GM12872 (cell line): ENCODE data around the gene TRIM44.

Experiments
- CTCF ChIP-seq: IDR thresholded peaks from 3 replicates; pipeline ENCODE4 v1.5.1; 2011; ENCODE audit warnings: low read depth, mild to moderate bottlenecking, low read length, moderate library complexity; ENCODE audit not compliant: insufficient read depth

TRIM44 gene

GRCh38 chr11:35766651-35767050, 104.1 kb downstream of the TRIM44 start:
- no peak for TF ChIP-seq CTCF

DNA sequence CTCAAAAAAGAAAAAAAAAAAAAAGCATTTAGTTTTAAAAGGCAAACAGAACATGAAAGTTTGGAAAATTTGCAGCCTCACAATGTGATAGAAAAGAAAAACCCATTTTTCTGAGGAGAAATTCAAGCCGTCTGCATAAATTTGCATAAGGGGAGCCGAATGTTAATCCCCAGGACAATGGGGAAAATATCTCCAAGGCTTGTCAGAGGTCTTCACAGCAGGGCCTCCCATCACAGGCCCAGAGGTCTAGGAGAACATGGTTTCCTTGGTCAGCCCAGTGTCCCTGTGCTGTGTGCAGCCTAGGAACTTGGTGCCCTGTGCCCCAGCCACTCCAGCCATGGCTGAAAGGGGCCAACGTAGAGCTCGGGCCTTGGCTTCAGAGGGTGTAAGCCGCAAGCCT, 109.1 kb downstream of the TRIM44 start:
- TF ChIP-seq CTCF, result no peak

DNA sequence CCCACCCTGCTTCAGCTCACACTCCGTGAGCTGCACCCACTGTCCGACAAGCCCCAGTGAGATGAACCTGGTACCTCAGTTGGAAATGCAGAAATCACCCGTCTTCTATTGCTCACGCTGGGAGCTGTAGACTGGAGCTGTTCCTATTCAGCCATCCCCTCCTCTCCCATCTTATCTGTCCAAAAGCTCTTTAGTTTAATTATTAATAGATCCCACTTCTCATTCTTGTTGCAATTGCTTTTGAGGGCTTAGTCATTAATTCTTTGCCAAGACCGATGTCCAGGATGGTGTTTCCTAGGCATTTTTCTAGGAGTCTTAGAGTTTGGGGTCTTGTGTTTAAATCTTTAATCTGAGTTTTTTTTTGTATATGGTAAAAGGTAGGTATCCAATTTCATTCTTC, 116.8 kb downstream of the TRIM44 start:
- no peak for TF ChIP-seq CTCF

DNA sequence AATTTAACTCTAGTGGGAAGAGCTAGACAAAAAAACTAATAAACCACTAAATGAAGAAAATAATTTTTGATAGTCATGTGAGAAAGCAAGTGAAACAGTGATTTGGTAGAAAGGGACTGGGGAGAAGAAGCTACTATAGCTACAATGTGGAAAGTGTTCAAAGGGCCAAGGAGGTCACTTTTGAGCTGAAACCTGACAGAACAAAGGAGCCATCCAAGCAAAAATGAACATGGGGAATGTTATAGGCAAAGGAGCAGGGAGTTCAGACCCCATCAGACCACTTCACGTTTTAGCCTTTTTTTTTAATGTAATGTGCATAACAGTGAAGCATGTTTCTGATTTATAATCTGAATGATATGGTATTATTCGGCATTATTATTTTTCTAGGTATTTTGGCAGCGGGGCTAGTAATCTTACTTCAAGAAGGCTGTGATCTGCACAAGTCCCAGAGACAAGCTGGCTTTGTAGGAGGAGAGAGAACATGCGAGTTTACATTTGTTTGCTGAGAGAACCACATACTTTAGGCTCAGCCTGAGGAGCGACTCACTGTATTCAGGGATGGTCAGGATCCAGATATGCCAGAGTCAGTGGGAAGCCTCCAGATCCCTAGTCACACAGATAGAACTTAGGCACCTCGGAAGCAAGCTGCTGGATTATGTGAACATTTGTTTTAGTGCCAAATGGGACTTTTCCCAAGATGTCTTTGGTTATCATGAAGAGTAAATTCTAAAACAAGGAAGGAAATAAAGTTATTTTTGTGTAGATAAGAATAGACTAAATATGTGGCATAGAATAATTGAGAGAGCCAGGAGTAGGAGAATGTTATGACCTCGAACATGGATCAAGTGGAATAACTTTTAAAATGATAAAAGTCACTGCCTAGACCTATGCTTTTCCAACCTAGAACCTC, 118.6 kb downstream of the TRIM44 start:
- TF ChIP-seq CTCF, result no peak

GRCh38 chr11:35781861-35782470, 119.4 kb downstream of the TRIM44 start:
- no peak for TF ChIP-seq CTCF

DNA sequence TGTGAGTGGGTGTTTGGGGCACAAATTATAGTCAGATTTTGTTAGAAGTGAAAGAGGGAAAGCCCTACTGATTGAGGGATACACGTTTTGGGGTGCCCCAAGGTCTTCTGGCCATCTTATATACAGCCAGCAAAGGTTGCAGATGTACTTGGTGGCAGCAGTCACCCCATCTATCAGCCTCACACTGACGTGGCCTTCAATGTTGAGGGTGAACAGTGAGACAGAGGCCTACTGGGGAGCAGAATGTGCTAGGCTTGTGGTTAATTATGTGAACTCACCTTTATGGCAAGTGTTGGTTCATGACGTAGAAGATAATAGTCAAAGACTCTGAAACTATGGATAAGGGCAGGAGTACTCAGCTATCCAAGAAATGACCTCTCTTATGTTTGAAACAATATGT, 121.2 kb downstream of the TRIM44 start:
- no peak for TF ChIP-seq CTCF

DNA sequence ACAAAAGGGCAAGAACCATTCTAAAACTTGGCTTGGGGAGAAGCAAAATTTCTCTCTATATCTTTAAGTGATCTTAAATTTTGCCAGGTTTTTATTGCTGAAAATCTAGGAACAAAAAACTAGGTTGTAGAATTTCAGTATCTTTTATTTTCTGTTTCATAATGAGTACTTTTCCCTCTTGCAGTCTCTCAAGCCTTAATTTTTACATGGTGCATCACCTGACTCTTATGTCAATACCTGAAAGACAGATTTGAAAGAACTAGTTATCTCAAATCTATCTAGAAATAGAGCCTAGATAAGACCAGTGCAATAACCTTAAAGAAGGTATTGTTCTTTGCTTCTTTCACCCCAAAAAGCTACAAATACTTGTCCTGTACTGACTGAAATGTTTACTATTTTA, 122.1 kb downstream of the TRIM44 start:
- TF ChIP-seq CTCF, result no peak
